ENCODE measurements around the gene SULT1B1.

DNA sequence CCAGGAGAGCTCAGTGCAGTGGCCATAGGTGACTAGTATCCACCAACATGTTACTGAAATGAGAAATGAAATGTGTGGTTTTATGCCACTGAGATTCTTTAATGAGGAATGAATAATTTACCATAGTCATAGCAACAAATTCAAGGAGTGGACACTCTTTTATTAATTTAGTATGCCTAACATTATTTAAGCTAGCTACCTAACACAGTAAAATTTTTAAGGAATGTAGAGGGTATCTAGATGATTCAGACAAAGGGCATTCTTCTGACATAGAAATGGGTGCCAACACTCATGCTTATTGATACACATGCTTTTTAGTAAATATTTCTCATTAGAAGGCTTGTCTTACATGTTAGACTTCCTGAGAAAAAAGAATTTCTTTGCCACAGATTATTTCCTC, 33.3 kb upstream of the SULT1B1 start:
- TF ChIP-seq, protein P1, sequence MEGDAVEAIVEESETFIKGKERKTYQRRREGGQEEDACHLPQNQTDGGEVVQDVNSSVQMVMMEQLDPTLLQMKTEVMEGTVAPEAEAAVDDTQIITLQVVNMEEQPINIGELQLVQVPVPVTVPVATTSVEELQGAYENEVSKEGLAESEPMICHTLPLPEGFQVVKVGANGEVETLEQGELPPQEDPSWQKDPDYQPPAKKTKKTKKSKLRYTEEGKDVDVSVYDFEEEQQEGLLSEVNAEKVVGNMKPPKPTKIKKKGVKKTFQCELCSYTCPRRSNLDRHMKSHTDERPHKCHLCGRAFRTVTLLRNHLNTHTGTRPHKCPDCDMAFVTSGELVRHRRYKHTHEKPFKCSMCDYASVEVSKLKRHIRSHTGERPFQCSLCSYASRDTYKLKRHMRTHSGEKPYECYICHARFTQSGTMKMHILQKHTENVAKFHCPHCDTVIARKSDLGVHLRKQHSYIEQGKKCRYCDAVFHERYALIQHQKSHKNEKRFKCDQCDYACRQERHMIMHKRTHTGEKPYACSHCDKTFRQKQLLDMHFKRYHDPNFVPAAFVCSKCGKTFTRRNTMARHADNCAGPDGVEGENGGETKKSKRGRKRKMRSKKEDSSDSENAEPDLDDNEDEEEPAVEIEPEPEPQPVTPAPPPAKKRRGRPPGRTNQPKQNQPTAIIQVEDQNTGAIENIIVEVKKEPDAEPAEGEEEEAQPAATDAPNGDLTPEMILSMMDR (IDR thresholded peaks at IDR 0.05; ENCODE audit: low read length): no peak
- TF ChIP-seq EZH2 (IDR thresholded peaks at IDR 0.05; ENCODE audit: borderline replicate concordance, low read length): no peak

All from OCI-LY1 (cell line).